Measurements from ENCODE around the gene ATM. TPM values are rescaled to one million over a fixed set of nuclear protein-coding genes. Genes with fewer than 3 reads are reported as not detected.
A peak's percentile ranks its signal among the peaks of the same experiment; 100 is the strongest.

ATM gene
- total and polyA plus RNA-seq, 7 experiments from 2014 or later, result 84.7 to 879 (median 439) TPM

DNA sequence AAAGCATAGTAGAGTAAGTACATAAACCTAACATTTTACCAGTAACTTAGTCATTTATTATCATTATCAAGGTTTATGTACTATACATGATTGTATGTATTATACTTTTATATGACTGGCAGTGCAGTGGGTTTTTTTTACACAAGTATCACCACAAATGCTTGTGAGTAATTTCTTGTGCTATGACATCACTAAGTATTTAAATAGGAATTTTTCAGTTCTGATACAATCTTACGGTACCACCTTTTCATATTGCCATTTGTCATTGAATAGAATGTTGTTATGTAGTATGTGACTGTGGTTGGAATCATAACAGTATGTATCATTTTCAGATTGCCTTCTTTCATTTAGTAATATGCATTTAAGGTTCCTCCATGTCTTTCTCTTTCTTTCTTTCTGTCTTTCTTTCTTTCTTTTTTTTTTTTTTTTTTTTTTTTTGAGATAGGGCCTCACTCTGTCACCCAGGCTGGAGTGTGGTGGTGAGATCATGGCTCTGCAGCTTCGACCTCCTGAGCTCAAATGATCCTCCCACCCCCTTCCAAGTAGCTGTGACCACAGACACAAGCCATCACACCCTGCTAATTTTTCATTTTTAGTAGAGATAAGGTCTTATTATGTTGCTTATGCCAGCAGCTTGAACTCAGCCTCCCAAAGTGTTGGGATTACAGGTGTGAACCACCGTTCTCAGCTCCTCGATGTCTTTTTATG is 18.6 kb downstream of the ATM start:
- intact Hi-C loops (cut with micrococcal nuclease), result no loop called here
- POLR2A ChIA-PET, result interaction anchor here (0.8 to 13.4 kb wide), 6 partner anchors 10 to 46 kb away, joined by 3 to 779 read pairs (median 5); partner anchors contain the start of genes ATM and NPAT

DNA sequence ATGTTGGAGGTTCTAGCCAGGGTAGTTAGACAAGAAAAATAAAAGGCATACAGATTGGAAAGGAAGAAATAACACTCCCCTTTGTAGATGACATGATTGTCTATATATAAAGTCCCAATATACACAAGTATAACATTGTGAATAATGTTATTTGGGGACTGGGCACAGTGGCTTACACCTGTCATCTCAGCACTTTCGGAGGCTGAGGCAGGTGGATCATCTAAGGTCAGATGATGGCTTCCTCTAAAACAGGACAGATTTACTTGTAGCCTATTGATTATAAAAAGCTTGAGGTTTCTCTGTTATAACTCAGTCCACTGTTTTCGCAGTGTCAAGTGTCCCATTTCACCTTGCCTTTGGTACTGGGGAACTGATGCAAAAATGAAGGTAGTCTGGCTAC is 19.6 kb downstream of the ATM start:
- POLR2A ChIA-PET, result interaction anchor here (1.0 to 13.4 kb wide), 6 partner anchors 9 to 100 kb away, joined by 3 to 779 read pairs (median 4); partner anchors contain the start of genes ATM and NPAT
- Histone ChIP-seq H3K4me3 (ENCODE audit: low read length) (no peak overlapping the region), H3K9me3 (ENCODE audit: control insufficient read depth in 2 of 3, low read length in 3 of 3) (no peaks in the 10 kb centered on the region), H3K27ac (ENCODE audit: low read depth, low read length) (peak overlapping the region; percentile 70), H3K27me3 (ENCODE audit: control insufficient read depth in 2 of 2, insufficient read depth in 2 of 2, low read length in 2 of 2) (no peaks in the 10 kb centered on the region), H3K4me1 (ENCODE audit: control insufficient read depth in 2 of 2, insufficient read depth in 2 of 2, low read length in 2 of 2) (peaks cover 74 to 90% of the 10 kb centered on the region in 2 donors), H3K36me3 (ENCODE audit: control insufficient read depth in 2 of 3, insufficient read depth in 3 of 3, low read length in 3 of 3) (peaks cover 6 to 10% (median 7%) of the 10 kb centered on the region in 3 experiments)
- H3K27me3 Mint-ChIP-seq, result no peaks in the 10 kb centered on the region
- intact Hi-C loops (cut with micrococcal nuclease), result no loop called here
- no peak for ATAC-seq
- peaks cover 48 to 94% (median 86%) of the 10 kb centered on the region in 7 donors for H3K4me1 Mint-ChIP-seq
- no peak for DNase-seq
- peaks cover 3 to 54% (median 43%) of the 10 kb centered on the region in 5 donors for H3K36me3 Mint-ChIP-seq
- peak overlapping the region in 8 of 9 donors; percentile 82 to 95 (median 86) for H3K27ac Mint-ChIP-seq
- peak overlapping the region; percentile 1 to 82 (median 43) for H3K4me3 Mint-ChIP-seq
- H3K9me3 Mint-ChIP-seq, result peaks cover 0 to 5% (median 0%) of the 10 kb centered on the region in 11 donors
- CTCF ChIA-PET, result no interaction called here

More for the DNA sequence above, 18.6 kb downstream of the ATM start:
- peaks cover 57 to 94% (median 87%) of the 10 kb centered on the region in 7 donors for H3K4me1 Mint-ChIP-seq
- peak overlapping the region; percentile 38 to 95 (median 90) for H3K27ac Mint-ChIP-seq
- Histone ChIP-seq H3K4me3 (ENCODE audit: low read length) (no peak overlapping the region), H3K27me3 (ENCODE audit: control insufficient read depth in 2 of 2, insufficient read depth in 2 of 2, low read length in 2 of 2) (no peaks in the 10 kb centered on the region), H3K36me3 (ENCODE audit: control insufficient read depth in 2 of 3, insufficient read depth in 3 of 3, low read length in 3 of 3) (peaks cover 5 to 10% (median 6%) of the 10 kb centered on the region in 3 experiments), H3K4me1 (ENCODE audit: control insufficient read depth in 2 of 2, insufficient read depth in 2 of 2, low read length in 2 of 2) (peaks cover 73 to 87% of the 10 kb centered on the region in 2 donors), H3K9me3 (ENCODE audit: control insufficient read depth in 2 of 3, low read length in 3 of 3) (no peaks in the 10 kb centered on the region), H3K27ac (ENCODE audit: low read depth, low read length) (peak overlapping the region; percentile 70)
- H3K4me3 Mint-ChIP-seq, result peak overlapping the region in 9 of 10 donors; percentile 1 to 82 (median 30)
- peaks cover 3 to 57% (median 36%) of the 10 kb centered on the region in 5 donors for H3K36me3 Mint-ChIP-seq
- ATAC-seq, result peak; percentile 28
- H3K9me3 Mint-ChIP-seq, result peaks cover 0 to 5% (median 0%) of the 10 kb centered on the region in 11 donors
- CTCF ChIA-PET, result interaction anchor here (7.2 kb wide), 1 partner anchor 17 kb away, joined by 104 read pairs; the partner anchor contains the start of genes ATM and NPAT
- no peaks in the 10 kb centered on the region for H3K27me3 Mint-ChIP-seq
- DNase-seq, result peak in 1 of 9 donors; percentile 30

DNA sequence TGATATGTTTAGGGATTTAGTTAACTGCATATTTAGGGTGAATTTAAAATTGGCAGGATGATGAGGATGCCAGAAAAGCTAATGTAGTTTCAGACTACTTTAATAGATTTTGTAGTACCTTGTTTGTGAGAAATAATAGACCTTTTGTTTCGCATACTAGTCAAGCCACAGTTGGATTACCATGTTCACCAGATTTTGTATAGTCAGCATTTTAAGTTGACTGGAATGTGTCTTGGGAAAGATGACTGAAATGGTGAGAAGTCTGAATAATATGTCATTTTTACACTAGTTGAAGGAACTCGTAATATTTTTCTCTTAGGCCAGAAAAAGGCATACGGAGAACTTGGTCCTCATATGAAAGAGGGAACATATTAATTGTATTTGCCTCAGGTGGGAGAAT is 23.4 kb downstream of the ATM start:
- ATAC-seq (no peak), DNase-seq (no peak)
- H3K36me3 Mint-ChIP-seq, result peaks cover 13 to 61% (median 48%) of the 10 kb centered on the region in 5 donors
- ChIA-PET CTCF (interaction anchor here (1.4 kb wide), 1 partner anchor 9 kb away, joined by 3 read pairs; no protein-coding TSS in a partner anchor), POLR2A (interaction anchor here (0.5 to 4.2 kb wide), 5 partner anchors 9 to 61 kb away, joined by 3 to 75 read pairs (median 6); partner anchors contain the start of genes ATM and NPAT)
- no peaks in the 10 kb centered on the region for H3K27me3 Mint-ChIP-seq
- Histone ChIP-seq H3K27ac (ENCODE audit: low read depth, low read length) (peak overlapping the region; percentile 48), H3K27me3 (ENCODE audit: control insufficient read depth in 2 of 2, insufficient read depth in 2 of 2, low read length in 2 of 2) (no peaks in the 10 kb centered on the region), H3K9me3 (ENCODE audit: control insufficient read depth in 2 of 3, low read length in 3 of 3) (no peaks in the 10 kb centered on the region), H3K36me3 (ENCODE audit: control insufficient read depth in 2 of 3, insufficient read depth in 3 of 3, low read length in 3 of 3) (peaks cover 20 to 23% (median 21%) of the 10 kb centered on the region in 3 experiments), H3K4me3 (ENCODE audit: low read length) (no peak overlapping the region), H3K4me1 (ENCODE audit: control insufficient read depth in 2 of 2, insufficient read depth in 2 of 2, low read length in 2 of 2) (peaks cover 44 to 77% of the 10 kb centered on the region in 2 donors)
- H3K27ac Mint-ChIP-seq, result peak overlapping the region in 8 of 9 donors; percentile 48 to 91 (median 82)
- peaks cover 30 to 95% (median 89%) of the 10 kb centered on the region in 7 donors for H3K4me1 Mint-ChIP-seq
- peak overlapping the region in 7 of 10 donors; percentile 0 to 72 (median 27) for H3K4me3 Mint-ChIP-seq
- H3K9me3 Mint-ChIP-seq, result no peaks in the 10 kb centered on the region
- intact Hi-C loops (cut with micrococcal nuclease), result loop anchor here in 1 of 2 donors (1.0 kb wide), 1 partner anchor 9 kb away; no protein-coding TSS in a partner anchor

DNA sequence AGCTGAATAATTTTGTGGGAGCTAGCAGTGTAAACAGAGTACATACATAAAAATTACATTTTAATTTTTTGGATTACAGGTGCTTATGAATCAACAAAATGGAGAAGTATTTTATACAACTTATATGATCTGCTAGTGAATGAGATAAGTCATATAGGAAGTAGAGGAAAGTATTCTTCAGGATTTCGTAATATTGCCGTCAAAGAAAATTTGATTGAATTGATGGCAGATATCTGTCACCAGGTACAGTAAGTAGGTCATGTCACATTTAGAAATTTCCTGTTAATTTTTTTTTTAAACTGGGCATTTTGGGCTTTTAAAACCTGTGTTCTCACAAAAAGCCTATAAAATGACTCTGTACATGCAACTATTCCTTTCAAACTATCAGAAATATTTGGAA is 24.0 kb downstream of the ATM start:
- H3K4me1 ChIP-seq (ENCODE audit: control insufficient read depth in 2 of 2, insufficient read depth in 2 of 2, low read length in 2 of 2), result peaks cover 38 to 71% of the 10 kb centered on the region in 2 donors
- peak overlapping the region in 8 of 9 donors; percentile 48 to 91 (median 82) for H3K27ac Mint-ChIP-seq

DNA sequence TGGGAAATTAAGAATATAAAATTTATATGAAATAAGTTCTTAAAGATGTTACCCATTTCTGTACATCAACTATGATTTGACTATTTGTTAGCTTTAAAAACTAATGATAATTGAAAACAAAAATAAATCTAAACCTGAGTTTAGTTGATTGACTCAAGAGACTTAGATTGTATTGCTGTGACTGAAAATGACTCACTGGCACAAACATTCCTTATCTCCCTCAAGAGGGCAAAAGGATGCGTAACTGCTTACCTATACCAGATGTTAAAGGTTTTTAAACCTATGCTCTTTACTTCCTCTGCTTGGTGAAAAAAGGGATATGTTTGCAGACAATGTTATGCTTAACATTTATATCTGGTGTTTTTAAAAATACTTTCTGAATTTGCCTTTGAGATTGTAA is 30.3 kb downstream of the ATM start:
- CTCF ChIA-PET, result interaction anchor here (0.6 to 3.1 kb wide), 8 partner anchors 16 to 61 kb away, joined by 3 to 13 read pairs (median 4); partner anchors contain the start of gene NPAT
- intact Hi-C loops (cut with micrococcal nuclease), result loop anchor here in 1 of 2 donors (1.0 to 2.0 kb wide), 3 partner anchors 8 to 30 kb away; partner anchors contain the start of gene ATM
- no peaks in the 10 kb centered on the region for H3K27me3 ChIP-seq (ENCODE audit: control insufficient read depth in 2 of 2, insufficient read depth in 2 of 2, low read length in 2 of 2)

More for the DNA sequence above, 24.0 kb downstream of the ATM start:
- CTCF ChIA-PET, result interaction anchor here (1.4 kb wide), 1 partner anchor 10 kb away, joined by 3 read pairs; no protein-coding TSS in a partner anchor
- H3K9me3 ChIP-seq (ENCODE audit: control insufficient read depth in 2 of 3, low read length in 3 of 3), result no peaks in the 10 kb centered on the region
- Mint-ChIP-seq H3K27me3 (no peaks in the 10 kb centered on the region), H3K4me3 (peak overlapping the region in 6 of 10 donors; percentile 0 to 72 (median 44)), H3K9me3 (no peaks in the 10 kb centered on the region), H3K36me3 (peaks cover 16 to 66% (median 54%) of the 10 kb centered on the region in 5 donors), H3K4me1 (peaks cover 25 to 95% (median 89%) of the 10 kb centered on the region in 7 donors)
- H3K4me3 ChIP-seq (ENCODE audit: low read length), result no peak overlapping the region
- POLR2A ChIA-PET, result interaction anchor here (0.8 to 4.2 kb wide), 4 partner anchors 10 to 27 kb away, joined by 3 to 75 read pairs (median 20); partner anchors contain the start of genes ATM and NPAT
- H3K27me3 ChIP-seq (ENCODE audit: control insufficient read depth in 2 of 2, insufficient read depth in 2 of 2, low read length in 2 of 2), result no peaks in the 10 kb centered on the region
- DNase-seq, result no peak
- intact Hi-C loops (cut with micrococcal nuclease), result loop anchor here in 1 of 2 donors (1.0 kb wide), 1 partner anchor 10 kb away; no protein-coding TSS in a partner anchor
- no peak for ATAC-seq
- peak overlapping the region; percentile 48 for H3K27ac ChIP-seq (ENCODE audit: low read depth, low read length)
- H3K36me3 ChIP-seq (ENCODE audit: control insufficient read depth in 2 of 3, insufficient read depth in 3 of 3, low read length in 3 of 3), result peaks cover 23 to 26% (median 25%) of the 10 kb centered on the region in 3 experiments

DNA sequence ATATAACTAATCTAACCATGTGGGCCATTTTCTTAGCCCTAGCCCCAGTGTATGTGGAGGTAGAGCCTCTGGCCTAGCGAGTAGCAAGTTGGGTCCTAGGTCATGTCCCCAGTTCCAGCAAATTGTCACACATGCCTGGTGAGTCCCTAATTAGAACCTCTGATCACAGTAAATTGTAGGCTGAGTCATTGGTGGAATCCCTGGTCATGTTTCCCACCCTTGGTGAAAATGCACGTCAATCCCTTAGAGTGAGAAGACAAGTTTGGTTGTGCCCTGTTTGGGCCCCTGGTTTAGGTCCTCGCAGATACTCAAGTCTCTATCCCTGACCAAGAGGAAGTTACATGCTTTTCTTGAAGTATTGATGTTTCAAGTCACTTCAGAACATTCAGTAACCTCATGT is 46.7 kb downstream of the ATM start:
- intact Hi-C loops (cut with micrococcal nuclease), result loop anchor here in 1 of 2 donors (2.0 kb wide), 1 partner anchor 21 kb away; no protein-coding TSS in a partner anchor
- POLR2A ChIA-PET, result interaction anchor here (1.6 kb wide), 1 partner anchor 25 kb away, joined by 4 read pairs; no protein-coding TSS in a partner anchor
- peaks cover 5 to 46% (median 38%) of the 10 kb centered on the region in 7 donors for H3K4me1 Mint-ChIP-seq

More for the DNA sequence above, 30.3 kb downstream of the ATM start:
- DNase-seq, result peak in 2 of 9 donors; percentile 16 to 35
- no peaks in the 10 kb centered on the region for H3K9me3 Mint-ChIP-seq
- peak overlapping the region in 6 of 9 donors; percentile 48 to 83 (median 73) for H3K27ac Mint-ChIP-seq
- peak overlapping the region in 1 of 10 donors; percentile 23 for H3K4me3 Mint-ChIP-seq
- peaks cover 25 to 69% (median 60%) of the 10 kb centered on the region in 5 donors for H3K36me3 Mint-ChIP-seq
- POLR2A ChIA-PET, result interaction anchor here (0.7 to 11.6 kb wide), 7 partner anchors 8 to 37 kb away, joined by 3 to 161 read pairs (median 3); partner anchors contain the start of genes ATM and NPAT
- no peaks in the 10 kb centered on the region for H3K27me3 Mint-ChIP-seq
- H3K9me3 ChIP-seq (ENCODE audit: control insufficient read depth in 2 of 3, low read length in 3 of 3), result no peaks in the 10 kb centered on the region
- peak overlapping the region; percentile 28 for H3K27ac ChIP-seq (ENCODE audit: low read depth, low read length)
- H3K4me1 ChIP-seq (ENCODE audit: control insufficient read depth in 2 of 2, insufficient read depth in 2 of 2, low read length in 2 of 2), result peaks cover 9 to 13% of the 10 kb centered on the region in 2 donors
- H3K4me1 Mint-ChIP-seq, result peaks cover 14 to 91% (median 74%) of the 10 kb centered on the region in 7 donors
- H3K4me3 ChIP-seq (ENCODE audit: low read length), result no peak overlapping the region
- no peak for ATAC-seq
- peaks cover 26 to 56% (median 50%) of the 10 kb centered on the region in 3 experiments for H3K36me3 ChIP-seq (ENCODE audit: control insufficient read depth in 2 of 3, insufficient read depth in 3 of 3, low read length in 3 of 3)

More for the DNA sequence above, 46.7 kb downstream of the ATM start:
- Mint-ChIP-seq H3K9me3 (peaks cover 4 to 17% (median 7%) of the 10 kb centered on the region in 11 donors), H3K4me3 (no peak overlapping the region), H3K36me3 (peaks cover 17 to 63% (median 54%) of the 10 kb centered on the region in 5 donors), H3K27me3 (no peaks in the 10 kb centered on the region), H3K27ac (peak overlapping the region in 8 of 9 donors; percentile 5 to 84 (median 70))
- DNase-seq, result no peak
- Histone ChIP-seq H3K4me1 (ENCODE audit: control insufficient read depth in 2 of 2, insufficient read depth in 2 of 2, low read length in 2 of 2) (no peaks in the 10 kb centered on the region), H3K36me3 (ENCODE audit: control insufficient read depth in 2 of 3, insufficient read depth in 3 of 3, low read length in 3 of 3) (peaks cover 17 to 61% (median 17%) of the 10 kb centered on the region in 3 experiments), H3K27me3 (ENCODE audit: control insufficient read depth in 2 of 2, insufficient read depth in 2 of 2, low read length in 2 of 2) (no peaks in the 10 kb centered on the region), H3K4me3 (ENCODE audit: low read length) (no peak overlapping the region), H3K27ac (ENCODE audit: low read depth, low read length) (no peak overlapping the region), H3K9me3 (ENCODE audit: control insufficient read depth in 2 of 3, low read length in 3 of 3) (no peaks in the 10 kb centered on the region)
- CTCF ChIA-PET, result no interaction called here
- ATAC-seq, result no peak
